Pons (tissue), 1 donor: ENCODE measurements around the gene RFTN1.

ENCODE experiments used
- DNase-seq: peaks from one replicate; pipeline ENCODE4 v3.0.0-alpha.2; 2016; ENCODE audit warnings: low spot score

Gene RFTN1

GRCh38 chr3:16486951-16487480, 26.5 kb downstream of the RFTN1 start:
- DNase-seq = no peak

GRCh38 chr3:16486201-16486600, 27.3 kb downstream of the RFTN1 start:
- no peak for DNase-seq

- DNase-seq = no peak
These were observed 28.0 kb downstream of the RFTN1 start for GRCh38 chr3:16485395-16485992.

GRCh38 chr3:16484984-16485383, 28.5 kb downstream of the RFTN1 start:
- DNase-seq = no peak

- no peak for DNase-seq
These were observed 29.3 kb downstream of the RFTN1 start for GRCh38 chr3:16484216-16484615.

- DNase-seq = no peak
These were observed 30.5 kb downstream of the RFTN1 start for GRCh38 chr3:16482770-16483531.

GRCh38 chr3:16482194-16482769, 31.2 kb downstream of the RFTN1 start:
- DNase-seq = no peak

GRCh38 chr3:16481546-16481897, 32.0 kb downstream of the RFTN1 start:
- DNase-seq = no peak

- no peak for DNase-seq
These were observed 32.5 kb downstream of the RFTN1 start for GRCh38 chr3:16480861-16481545.

- DNase-seq = no peak
These were observed 35.0 kb downstream of the RFTN1 start for GRCh38 chr3:16478516-16478915.

GRCh38 chr3:16477521-16477920, 36.0 kb downstream of the RFTN1 start:
- no peak for DNase-seq

GRCh38 chr3:16477056-16477455, 36.4 kb downstream of the RFTN1 start:
- no peak for DNase-seq

- no peak for DNase-seq
These were observed 36.9 kb downstream of the RFTN1 start for GRCh38 chr3:16476636-16477035.

- DNase-seq = no peak
These were observed 37.7 kb downstream of the RFTN1 start for GRCh38 chr3:16475766-16476165.

GRCh38 chr3:16474920-16475319, 38.6 kb downstream of the RFTN1 start:
- DNase-seq = no peak

GRCh38 chr3:16474216-16474615, 39.3 kb downstream of the RFTN1 start:
- no peak for DNase-seq

- DNase-seq = no peak
These were observed 40.9 kb downstream of the RFTN1 start for GRCh38 chr3:16472593-16472992.

GRCh38 chr3:16471897-16472296, 41.6 kb downstream of the RFTN1 start:
- no peak for DNase-seq

- DNase-seq = no peak
These were observed 42.9 kb downstream of the RFTN1 start for GRCh38 chr3:16470590-16470989.

GRCh38 chr3:16468336-16469098, 45.0 kb downstream of the RFTN1 start:
- DNase-seq = no peak

GRCh38 chr3:16468002-16468335, 45.5 kb downstream of the RFTN1 start:
- DNase-seq = no peak

GRCh38 chr3:16467393-16467792, 46.1 kb downstream of the RFTN1 start:
- no peak for DNase-seq
